GM19351 (cell line): ENCODE results near the gene LRRC74B.
"Not testable (repeated sequence)": the region's sequence is repeated elsewhere in the genome, so short reads cannot be mapped to it uniquely, and the experiment has no call there.

Experiments
- ATAC-seq: cut with Tn5 transposase; IDR thresholded peaks from one replicate; pipeline ENCODE4 v1.9.1; 2021; ENCODE audit warnings: mild to moderate bottlenecking, moderate library complexity; ENCODE audit not compliant: unreplicated experiment

LRRC74B gene

DNA sequence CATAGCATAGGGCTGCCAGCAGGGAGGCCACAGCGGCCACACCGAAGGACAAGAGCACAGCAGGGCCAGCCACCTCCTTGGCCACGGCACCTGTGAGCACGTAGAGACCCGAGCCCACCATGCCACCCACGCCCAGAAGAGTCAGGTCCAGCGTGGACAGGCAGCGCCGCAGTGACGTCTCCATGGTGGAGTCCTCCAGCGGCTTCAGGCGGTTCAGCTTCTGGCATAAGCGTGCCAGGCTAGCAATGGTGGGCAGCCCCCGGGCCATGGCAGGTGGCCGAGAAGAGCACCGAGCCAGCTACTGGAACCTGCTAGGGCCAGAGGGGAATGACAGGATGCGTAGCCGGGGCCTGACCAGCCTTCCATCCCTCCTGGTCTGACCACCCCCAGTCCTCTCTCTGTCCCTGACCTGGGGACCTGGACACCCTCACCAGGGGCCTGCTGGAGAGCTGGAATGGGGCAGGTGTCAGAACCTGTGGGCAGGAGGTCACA is 14.2 kb upstream of the LRRC74B start:
- ATAC-seq, result no peak

DNA sequence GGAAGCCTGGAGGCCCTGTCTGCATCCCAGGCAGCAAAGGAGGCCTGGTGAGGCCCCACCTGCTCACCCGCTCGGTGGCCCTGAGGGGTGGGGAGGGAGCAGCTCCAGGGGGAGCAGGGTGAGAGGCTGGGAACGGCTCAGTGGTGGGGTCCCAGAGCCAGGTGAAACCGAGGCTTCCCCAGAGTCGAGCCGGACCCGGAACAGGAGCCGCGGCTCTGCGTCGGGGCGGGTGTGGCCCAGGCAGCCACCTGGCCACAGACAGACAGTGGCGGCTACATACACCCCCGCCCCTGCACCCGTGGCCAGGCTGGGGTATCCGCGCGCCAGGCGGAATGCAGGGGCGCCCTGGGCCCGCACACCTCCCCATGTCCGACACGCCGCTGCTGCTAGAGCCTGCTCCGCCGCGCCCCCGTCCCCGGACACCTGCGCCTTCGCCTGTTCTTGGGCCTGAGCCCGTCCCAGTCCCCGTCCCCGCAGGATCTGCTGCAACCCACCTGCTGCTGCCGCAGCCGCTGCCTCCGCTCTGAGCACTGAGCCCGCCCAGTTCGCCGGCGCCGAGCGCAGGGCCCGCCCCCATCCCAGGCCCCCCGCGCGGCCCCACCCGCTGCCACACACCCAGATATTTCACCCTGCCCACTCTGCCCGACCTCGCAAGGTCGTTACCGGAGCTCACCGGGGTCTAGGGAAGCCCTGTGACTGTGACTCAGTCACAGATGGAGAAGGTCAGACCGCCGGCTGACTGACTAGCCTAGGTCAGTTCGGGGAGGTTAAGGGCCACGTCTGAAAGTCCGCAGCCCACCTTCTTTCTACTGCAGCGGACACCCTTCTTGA is 13.5 kb upstream of the LRRC74B start, which contains the start of gene SLC7A4:
Gene SLC7A4 (minus strand): TSS at position 525 of the 831 bp plus-strand sequence. CDS start 749 bp downstream, outside the sequence.
- ATAC-seq, result no peak

- ATAC-seq, result no peak
Measured at GRCh38 chr22:21032868-21033688, 12.7 kb upstream of the LRRC74B start.

- no peak for ATAC-seq
Measured at GRCh38 chr22:21033895-21034294, 11.9 kb upstream of the LRRC74B start.

DNA sequence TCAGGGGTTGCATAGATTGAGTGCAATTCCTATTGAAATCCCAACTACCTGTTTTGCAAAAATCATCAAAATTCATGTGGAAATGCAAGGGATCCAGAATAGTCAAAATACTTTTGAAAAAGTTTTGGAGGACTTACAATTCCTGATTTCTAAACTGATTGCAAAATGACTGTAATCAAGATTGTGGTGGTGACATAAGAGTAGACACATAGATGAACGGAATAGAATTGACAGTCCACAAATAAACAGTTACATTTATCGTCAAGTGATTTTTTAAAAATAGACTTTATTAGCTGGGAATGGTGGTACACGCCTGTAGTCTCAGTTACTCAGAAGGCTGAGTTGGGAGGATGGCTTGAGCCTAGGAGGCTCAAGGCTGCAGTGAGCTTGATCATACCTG is 10.8 kb upstream of the LRRC74B start:
- no peak for ATAC-seq

DNA sequence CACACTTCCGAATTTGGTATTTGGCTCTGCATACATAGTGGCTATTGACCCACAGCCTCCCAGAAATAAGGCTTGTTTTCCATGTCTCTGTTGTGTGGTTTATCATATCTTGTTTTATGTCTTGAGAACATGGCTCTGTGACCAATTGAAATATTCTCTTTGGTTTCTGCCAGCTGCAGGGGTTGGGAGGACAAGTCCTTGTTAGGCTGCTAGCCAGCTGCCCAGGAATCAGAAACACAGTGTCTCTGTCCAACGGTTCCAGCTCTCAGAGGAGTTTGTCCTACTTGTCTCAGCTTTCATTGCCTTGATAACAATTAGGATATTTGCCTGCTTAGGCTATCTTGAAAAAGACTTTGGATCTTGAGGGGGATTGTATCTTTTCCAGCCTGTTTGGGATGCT is 7.3 kb upstream of the LRRC74B start:
- ATAC-seq, result no peak

GRCh38 chr22:21039158-21039557 is 6.6 kb upstream of the LRRC74B start:
- not testable (repeated sequence) for ATAC-seq

GRCh38 chr22:21041937-21042336 is 3.8 kb upstream of the LRRC74B start:
- no peak for ATAC-seq

- no peak for ATAC-seq
Measured at GRCh38 chr22:21042978-21043859, 2.5 kb upstream of the LRRC74B start.

DNA sequence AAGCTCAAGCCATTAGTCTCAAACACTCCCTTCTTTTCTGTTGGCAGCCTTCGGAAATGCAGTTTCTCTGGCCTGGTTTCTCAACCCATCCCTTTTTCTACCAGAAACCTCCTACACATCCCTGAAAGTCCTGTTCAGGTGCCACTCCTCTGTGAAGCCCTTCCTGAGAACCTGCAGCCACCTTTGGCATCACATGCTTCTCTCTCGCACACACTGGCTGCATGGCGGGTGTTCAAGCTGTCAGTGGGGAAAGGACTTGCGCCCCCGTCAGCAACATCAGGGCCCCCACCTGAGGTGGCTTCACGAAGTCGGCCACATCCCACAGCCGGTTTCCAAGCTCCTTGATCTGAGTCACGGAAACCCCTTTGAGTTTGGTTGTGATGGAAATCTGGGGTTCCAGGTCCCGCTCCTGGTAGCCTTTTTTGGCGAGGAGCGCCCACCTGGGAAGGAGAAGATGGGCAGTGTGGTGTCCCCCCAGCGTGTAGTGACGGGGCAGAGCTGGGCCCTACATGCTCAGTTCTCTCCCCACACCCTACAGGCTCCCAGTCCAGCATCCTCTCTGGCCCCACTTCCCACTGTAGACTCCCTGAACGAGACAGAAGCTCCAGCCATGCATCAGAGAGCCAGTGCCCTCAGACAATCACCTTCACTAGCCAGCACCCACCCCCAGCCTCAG is 1.7 kb upstream of the LRRC74B start:
- no peak for ATAC-seq

- ATAC-seq, result no peak
Measured at GRCh38 chr22:21044931-21045584, 688 bp upstream of the LRRC74B start.

DNA sequence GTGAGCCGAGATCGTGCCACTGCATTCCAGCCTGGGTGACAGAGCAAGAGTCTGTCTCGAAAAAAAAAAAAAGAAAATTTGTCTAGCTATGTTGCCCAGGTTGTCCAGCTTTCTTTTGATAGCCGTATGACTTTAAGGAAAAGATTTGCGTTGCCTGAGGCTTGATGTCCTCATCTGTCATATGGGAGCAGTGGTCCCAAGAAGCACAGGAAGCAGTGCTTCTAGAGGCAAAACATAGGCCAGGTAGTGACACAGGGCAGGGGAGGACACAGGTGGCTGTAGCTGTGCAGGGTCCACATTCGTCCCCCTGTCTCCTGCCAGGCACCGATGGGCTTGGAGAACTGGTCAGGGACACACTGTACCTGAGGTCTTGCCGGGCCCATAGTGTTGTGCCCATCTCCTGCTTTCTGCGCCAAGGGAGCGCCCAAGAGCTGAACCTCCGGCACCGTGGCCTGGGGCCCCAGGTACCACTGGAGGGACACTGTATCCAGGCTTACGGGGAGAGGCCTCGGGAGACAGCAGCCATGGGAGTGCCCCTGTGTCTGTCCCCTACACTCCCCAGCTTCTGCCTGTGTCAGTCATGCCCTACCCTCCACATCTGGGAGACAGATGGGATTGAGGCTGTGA is 1.4 kb downstream of the LRRC74B start:
- no peak for ATAC-seq

- no peak for ATAC-seq
Measured at GRCh38 chr22:21047730-21048129, 2.0 kb downstream of the LRRC74B start.

DNA sequence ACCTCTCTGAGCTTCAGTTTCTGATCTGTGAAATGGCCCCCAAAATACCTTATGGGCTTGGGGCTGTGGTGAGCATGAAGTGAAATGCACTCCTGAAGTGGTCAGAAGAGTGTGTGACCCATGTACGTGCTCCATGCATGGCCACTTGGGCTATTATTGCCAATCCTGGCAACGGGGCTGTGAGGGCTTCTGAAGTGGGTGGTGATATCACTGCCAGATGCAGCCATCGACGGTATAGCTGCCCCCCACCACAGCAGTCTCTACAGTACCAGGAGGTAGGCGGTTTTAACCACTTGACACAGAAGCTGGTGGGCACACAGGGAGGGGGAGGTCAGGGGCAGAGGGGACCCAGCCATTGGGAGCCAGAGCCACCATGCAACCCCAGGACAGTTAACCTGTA is 2.7 kb downstream of the LRRC74B start:
- not testable (repeated sequence) for ATAC-seq

- not testable (repeated sequence) for ATAC-seq
Measured at GRCh38 chr22:21048965-21049364, 3.2 kb downstream of the LRRC74B start.

DNA sequence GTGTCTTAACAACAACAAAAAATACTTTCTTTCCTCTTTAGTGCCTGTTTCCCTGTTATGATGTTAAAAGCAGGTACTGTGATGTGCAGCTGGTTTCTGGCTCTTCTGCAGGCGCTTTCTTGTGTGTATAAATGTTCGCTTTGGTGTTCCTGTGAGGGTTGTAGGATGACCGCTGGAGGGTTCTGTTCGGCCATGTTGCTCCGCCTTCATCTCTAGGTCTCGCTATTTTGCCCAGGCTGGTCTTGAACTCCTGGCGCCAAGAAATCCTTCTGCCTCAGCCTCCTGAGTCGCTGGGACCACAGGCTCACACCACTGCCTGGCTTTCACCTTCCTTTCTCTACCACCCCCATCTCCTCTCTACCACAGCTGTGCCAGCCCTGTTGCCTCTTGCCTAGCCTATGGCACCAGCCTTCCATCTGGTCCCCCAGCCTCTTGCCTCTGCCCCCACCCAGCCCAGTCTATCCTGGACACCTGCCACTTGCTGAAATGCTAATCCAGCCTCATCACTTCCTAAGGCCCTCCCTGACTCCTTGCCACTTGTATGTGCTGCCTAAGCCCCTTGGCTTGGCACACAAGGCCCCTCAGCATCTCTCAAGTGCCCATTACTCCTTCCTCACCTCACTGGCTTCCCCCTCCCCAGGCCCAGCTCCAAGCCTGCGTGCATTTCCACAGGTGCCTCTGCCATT is 5.5 kb downstream of the LRRC74B start:
- ATAC-seq, result no peak

DNA sequence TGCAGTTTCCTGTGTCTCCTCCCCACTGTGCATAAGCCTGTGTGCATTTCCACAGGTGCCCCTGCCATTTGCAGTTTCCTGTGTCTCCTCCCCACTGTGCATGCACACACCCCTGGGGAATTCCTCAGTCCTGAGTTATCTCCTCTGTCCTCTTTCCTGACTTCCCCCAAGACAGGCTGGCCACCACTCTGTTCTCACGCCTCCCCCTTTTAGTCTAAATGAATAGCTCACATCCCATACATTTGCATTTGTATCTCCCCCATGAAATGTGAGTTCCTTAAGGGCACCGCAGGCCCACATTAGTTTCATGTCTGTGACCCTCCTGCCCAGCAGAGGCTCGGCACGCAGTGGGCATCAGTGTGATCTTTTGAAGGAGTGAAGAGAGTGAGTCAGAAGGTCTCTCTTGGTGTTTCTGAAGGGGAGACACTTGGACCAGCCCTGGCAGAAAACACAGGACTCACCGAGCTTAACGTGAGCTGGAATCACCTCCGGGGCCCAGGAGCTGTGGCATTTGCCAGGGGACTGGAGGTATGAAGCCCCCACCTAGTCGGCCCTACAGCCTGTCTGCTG is 6.2 kb downstream of the LRRC74B start:
- ATAC-seq, result no peak

GRCh38 chr22:21052715-21053459 is 7.1 kb downstream of the LRRC74B start:
- no peak for ATAC-seq
